GF-D8 (cell line): ENCODE results near the gene ATP5PF.
"Not testable (repeated sequence)": the region's sequence is repeated elsewhere in the genome, so short reads cannot be mapped to it uniquely, and the experiment has no call there.

Source experiments
- DNase-seq: peaks from one replicate; lab custom pipeline; 2025; lab: John Stamatoyannopoulos, UW

ATP5PF gene

GRCh38 chr21:25734904-25735645 lies at the start of gene ATP5PF, which contains the start of gene GABPA:
Gene ATP5PF (minus strand): TSS chr21:25734904. CDS start chr21:25729794, 5,110 bp downstream.
Gene GABPA (plus strand): TSS chr21:25734972. CDS start chr21:25741599, 6,627 bp downstream.
- peak; percentile 99 for DNase-seq

GRCh38 chr21:25778126-25778875 lies 43.6 kb upstream of the ATP5PF start:
- not testable (repeated sequence) for DNase-seq

GRCh38 chr21:25776440-25776839 lies 41.7 kb upstream of the ATP5PF start:
- no peak for DNase-seq

- DNase-seq, result peak; percentile 74
Observed at GRCh38 chr21:25772686-25773085, 38.0 kb upstream of the ATP5PF start.

GRCh38 chr21:25767921-25768320 lies 33.2 kb upstream of the ATP5PF start:
- no peak for DNase-seq

- no peak for DNase-seq
Observed at GRCh38 chr21:25764065-25764464, 29.4 kb upstream of the ATP5PF start.

- no peak for DNase-seq
Observed at GRCh38 chr21:25760677-25761076, 26.0 kb upstream of the ATP5PF start.

- no peak for DNase-seq
Observed at GRCh38 chr21:25760061-25760460, 25.4 kb upstream of the ATP5PF start.

- no peak for DNase-seq
Observed at GRCh38 chr21:25759573-25759972, 24.9 kb upstream of the ATP5PF start.

GRCh38 chr21:25757531-25757930 lies 22.8 kb upstream of the ATP5PF start:
- no peak for DNase-seq

GRCh38 chr21:25756190-25756932 lies 21.7 kb upstream of the ATP5PF start:
- no peak for DNase-seq

GRCh38 chr21:25752416-25752815 lies 17.7 kb upstream of the ATP5PF start:
- DNase-seq, result no peak

GRCh38 chr21:25750085-25750484 lies 15.4 kb upstream of the ATP5PF start:
- DNase-seq, result peak; percentile 33

GRCh38 chr21:25744854-25745253 lies 10.2 kb upstream of the ATP5PF start:
- DNase-seq, result no peak

GRCh38 chr21:25742900-25743299 lies 8.2 kb upstream of the ATP5PF start:
- DNase-seq, result no peak

- DNase-seq, result peak; percentile 22
Observed at GRCh38 chr21:25737421-25737820, 2.7 kb upstream of the ATP5PF start.

GRCh38 chr21:25735646-25736597 lies 1.2 kb upstream of the ATP5PF start:
- peak; percentile 70 for DNase-seq

GRCh38 chr21:25734654-25734903 lies 125 bp downstream of the ATP5PF start:
- DNase-seq, result no peak

- DNase-seq, result peak; percentile 42
Observed at GRCh38 chr21:25733859-25734653, 648 bp downstream of the ATP5PF start.

- DNase-seq, result no peak
Observed at GRCh38 chr21:25732091-25732760, 2.5 kb downstream of the ATP5PF start.
